Activated T-cell treated with anti-CD3 and anti-CD28 coated beads for 1 hour (primary cell): ENCODE measurements around the gene HOXA6.

Source experiments
- DNase-seq: peaks from one replicate; pipeline ENCODE4 v3.0.0-alpha.2; 2020; ENCODE audit warnings: low read depth

Gene HOXA6

DNA sequence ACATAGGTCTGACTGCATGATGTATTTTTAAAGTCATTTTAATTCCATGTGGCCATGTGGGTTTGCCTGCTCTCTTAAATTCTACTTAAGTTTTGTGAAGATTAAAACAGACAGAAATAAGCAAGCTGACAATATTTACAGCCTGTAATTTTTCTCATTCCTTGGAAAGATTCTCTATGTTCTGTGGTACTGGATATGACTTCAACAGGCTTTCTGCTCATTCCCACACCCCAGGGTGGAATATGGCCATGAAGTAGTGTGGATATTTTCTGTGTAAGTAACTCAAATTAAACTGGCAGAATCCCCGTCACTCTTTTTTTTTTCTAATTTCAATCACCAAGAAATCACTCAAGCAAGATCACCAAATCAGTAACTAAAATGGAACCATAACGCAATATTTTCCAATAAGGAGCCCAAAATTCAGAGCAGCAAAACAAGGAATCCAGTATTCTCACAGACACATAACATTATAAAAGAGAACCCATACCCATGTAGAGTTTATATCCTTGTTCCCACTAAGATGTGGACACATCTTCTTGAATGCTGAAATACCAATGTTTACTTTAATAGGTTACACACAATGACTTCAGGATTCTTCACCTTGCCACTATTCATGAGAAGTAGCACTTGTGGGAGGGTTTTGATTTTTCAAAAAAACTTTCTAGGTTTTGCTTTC lies 9.8 kb downstream of the HOXA6 start:
- no peak for DNase-seq

DNA sequence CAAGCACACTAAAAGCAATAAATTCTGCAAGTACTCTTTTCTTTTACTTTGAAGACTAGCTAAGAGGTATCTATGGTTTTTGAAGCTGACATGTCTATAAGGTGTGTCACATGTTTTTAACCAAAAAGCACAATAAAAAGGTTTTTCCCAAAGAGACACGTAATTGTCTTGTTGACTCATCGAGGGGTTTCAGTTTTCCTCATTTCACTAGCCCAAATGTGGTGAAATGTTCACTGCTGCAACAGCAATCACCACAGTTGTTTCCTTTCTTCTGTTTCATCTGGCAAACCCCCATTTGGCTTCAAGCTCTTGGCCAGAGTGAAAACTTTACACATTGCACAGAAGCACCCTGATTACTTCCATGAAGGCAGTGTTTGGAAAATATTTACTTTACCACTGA lies 13.2 kb downstream of the HOXA6 start:
- no peak for DNase-seq

DNA sequence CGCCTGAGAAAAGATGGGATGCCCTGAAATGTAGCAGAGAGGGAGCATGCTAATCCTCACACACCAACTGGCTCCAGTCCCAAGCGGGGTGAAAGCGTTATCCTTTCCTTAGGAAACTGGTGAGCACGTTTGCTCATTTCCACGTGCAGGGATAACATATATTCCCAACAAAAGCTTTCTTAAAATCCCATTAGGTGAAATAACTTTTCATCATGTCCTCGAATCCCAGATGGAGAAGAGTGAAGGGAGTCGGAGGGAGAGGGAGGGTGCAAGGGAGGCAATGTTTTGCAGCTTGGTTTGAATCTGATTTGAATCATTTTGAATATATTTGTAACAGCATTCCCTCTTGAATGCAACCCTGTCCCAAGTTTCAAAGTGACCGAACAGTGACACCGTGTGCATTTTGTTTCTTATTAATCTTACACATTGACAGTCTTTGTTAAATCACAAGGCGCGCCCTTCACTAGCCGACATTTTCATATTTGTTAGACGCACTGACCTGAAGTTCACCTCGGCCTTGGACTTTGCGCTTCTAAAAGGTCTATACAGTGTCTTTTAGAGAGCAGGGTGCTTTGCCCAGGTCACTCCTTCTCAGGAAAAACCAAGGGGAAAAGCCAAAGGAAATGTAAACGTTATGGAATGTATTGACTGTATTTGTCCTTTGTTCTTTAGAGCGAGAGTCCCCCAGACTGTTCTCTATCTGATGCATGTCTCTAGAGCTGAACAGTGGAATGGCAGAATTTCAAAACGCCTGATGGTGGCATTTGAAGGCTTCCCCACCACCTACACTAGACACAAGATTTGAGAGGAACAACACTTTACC lies 14.0 kb downstream of the HOXA6 start:
- DNase-seq = no peak

DNA sequence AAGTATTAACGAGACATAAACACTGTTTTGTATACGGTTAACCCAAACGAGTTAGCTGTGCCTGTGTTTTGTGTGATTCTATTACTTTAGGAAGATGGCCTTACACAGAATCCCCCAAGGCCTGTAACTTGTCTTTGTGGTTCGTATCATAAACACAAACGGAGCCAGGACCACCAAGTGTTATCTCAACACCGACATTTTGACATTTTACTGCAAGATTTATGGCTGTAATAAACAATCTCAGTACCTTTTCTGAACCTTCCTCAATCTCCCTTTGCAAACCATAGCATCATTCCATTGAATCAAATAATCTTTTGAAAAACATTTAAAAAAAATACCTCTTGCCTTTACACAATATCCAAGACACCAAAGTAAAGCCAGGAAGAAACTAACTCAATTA lies 14.6 kb downstream of the HOXA6 start:
- DNase-seq = no peak

DNA sequence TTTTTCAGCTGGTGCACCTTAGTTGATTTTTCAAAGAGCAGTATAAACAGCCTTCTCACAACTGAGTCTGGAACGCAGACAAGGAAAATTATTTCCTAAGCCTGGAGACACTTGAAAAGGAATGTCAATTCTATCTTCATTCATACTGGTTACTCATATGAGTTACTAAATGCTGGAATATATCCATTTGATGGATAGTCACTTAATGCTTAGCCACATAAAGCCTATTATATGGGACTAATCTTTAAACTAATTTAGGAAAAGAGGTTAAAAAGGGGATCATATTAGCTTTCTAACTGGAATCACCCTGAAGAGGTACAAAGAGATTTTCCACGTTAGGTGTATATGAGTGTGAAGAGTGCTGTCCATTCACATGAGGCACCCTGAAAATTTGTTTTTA lies 15.4 kb downstream of the HOXA6 start:
- DNase-seq = no peak

DNA sequence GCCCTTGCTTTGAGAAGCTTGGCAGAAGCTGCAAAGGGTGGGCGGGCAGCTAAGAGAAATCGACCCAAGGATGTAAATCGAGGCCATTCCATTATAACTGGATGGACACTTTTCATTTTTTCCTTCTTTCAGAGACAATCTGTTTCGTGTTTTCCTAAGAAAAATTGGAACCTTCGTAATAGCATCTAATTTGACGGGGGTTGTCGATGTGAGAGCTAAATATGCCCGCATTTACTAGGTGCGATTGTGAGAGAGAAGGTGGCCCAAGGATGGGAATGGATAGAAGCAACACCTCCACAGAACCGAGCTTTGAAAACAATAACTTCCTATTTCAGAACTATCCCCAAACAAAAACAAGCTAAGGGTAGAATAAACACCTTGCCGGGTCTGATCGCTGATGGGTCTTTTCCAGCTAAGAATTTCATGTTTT lies 16.2 kb downstream of the HOXA6 start:
- DNase-seq = no peak

DNA sequence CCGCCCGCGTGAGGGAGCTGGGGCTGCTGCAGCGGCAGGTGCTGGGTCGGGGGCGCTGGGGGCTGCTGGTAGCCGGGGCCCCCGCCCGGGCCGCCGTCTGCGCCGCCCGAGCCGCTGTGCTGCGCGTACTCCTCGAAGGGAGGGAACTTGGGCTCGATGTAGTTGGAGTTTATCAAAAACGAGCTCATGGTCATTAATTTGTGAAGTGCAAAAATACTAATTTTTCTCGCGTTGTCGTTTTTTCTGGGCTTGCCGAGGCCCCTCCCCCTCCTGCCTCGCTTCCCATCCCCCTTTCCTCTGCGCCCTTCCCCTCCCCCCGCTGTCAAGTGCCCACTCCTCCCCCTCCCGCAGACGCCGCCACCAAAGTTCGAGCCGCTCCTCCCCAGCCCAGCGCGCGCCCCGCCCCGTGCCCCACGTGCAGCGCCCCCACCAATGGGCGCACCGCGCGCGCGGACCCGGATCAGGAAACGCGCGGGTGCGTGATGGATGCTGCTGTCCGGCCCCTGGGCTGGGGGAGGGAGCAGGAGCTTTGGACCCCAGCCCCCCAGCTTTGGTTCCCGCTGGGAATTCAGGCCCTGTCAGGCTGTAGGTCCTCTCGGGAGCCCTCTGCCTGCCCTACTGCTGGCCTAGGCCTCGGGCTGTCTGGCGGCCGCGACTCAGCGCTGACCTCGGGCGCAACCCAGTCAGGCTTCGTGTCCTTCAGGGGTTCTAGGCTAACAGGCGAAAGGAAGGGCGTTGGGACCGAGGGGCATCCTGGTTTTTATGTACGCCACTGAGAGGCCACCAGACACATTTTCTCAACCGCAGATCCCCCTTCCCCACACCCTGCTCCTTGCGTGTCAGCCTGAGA lies 16.8 kb downstream of the HOXA6 start, which contains the start of gene HOXA4:
HOXA4 (minus strand) TSS at position 218 of the 850 bp plus-strand sequence; CDS start at position 194, 24 bp downstream.
- peak; percentile 56 for DNase-seq

DNA sequence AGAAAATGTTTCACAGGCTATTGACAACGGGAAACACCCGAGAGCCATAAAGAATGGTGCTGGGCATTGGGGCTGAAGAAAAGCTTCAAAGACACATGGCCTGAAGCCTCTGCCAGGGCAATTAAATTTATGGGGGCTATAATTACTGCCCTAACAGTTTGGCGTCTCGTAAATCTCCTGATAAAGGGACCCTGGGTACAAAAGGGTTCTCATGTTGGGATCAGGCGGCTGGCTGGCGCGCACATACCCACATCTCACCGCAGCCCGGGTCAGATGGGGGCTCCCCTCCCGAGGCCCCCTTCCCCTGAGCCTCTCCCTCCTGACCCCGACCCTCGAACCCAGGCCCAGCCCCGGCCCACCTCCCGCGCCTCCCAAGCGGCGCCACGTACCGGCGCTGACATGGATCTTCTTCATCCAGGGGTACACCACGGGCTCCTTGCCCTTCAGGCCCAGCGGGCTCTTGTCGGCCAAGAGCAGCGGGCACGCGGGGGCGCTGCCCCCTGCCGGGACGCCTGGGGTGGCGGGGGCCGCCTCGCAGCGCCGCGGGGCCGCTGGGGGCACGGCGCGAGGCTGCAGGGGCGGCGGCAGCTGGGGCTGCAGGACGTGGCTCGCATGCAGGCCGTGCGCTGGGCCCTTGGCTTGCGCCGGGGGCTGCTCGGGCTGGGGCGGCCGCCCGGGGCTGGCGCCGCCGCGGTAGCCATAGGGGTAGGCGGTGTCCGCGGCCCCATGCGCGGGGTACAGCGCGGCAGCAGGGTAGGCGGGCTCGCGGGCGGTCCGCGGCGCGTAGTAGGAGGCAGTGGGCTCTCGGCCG lies 17.6 kb downstream of the HOXA6 start:
- no peak for DNase-seq

DNA sequence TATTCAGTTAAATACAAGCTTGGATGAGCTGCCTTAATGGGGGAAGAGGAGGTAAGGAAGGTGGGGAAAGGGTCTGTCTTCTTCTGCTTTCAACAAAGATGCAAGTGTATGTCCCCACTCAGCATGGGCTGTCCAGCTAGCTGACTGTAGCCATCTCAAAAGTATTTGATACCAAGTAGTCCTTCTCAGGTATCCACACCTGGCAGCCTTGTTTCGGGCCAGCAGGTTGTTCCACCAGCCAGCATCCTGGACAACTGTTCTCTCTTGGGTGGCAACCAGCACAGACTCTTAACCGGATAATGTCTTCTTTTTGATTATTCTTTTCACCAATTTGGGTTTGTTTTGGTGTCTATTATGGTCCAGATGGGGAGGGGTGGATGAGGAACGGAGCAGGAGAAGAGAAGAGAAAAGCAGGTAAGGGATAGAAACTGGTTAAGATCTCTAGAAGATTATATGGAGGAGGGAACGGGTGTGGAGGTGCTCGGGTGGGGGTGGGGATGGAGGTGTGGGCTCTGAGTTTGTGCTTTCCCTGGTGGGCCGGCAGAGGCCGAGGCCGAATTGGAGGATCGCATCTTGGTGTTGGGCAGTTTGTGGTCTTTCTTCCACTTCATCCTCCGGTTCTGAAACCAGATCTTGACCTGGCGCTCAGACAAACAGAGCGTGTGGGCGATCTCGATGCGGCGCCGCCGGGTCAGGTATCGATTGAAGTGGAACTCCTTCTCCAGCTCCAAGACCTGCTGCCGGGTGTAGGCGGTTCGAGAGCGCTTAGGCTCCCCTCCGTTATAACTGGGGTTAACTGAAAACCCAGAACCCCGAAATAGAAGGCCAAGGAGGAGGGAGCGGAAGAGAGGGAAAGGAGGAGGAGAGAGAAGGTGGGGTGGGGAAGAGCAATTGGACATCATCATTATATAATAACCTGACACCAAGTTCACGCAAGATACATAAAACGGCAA lies 18.5 kb downstream of the HOXA6 start:
- no peak for DNase-seq

DNA sequence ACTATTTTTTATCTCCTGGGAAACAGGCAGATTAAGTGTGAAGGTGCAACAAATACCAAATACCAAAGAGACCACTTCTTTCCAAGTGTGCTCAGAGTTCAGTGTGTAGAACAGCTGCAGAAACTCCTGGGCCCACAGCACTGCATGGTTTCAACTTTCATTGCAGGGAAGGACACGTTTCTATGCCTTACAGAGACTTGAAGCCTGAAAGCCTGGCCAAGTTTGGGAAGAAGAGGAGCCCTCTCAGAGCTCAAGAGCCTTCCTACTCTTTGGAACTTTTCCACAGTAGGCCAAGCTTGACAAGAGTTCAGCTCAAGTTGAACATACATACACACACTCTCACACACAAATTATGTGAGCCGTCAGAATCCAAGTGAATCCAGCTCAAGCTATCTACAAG lies 19.5 kb downstream of the HOXA6 start:
- DNase-seq = no peak

DNA sequence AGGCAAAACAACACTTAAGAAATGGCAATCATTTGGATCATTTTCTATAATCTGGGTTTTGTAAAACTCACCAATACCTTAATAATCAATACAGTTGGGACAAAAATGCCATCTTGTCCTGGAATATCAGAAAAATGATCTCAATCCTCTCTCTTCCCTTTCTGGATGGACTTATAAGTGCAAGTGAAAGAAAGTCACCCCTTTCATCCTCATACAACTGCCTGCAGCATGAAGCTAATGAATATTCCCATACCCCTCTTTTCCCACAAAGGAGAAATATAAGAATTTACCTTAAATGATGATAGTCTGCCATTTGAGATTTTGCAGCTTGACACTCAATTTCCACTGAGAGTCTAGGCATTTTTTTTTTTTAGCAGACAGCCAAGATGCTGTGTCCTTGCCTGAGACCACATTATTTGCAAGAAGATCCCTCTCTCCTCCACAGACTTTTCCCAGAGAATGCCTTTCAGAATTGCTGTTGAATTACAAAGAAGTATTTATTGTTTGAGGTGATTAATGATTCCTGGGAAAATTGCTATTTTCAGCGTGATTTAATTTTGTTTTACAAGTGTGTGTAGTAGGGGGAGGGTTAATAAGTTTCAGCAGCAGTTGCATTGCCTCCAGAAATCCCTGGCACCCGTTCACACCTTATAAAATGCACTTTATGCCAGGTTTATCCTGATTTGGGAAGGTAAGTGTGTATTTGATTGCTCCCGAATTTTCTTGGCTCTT lies 20.8 kb downstream of the HOXA6 start:
- no peak for DNase-seq

DNA sequence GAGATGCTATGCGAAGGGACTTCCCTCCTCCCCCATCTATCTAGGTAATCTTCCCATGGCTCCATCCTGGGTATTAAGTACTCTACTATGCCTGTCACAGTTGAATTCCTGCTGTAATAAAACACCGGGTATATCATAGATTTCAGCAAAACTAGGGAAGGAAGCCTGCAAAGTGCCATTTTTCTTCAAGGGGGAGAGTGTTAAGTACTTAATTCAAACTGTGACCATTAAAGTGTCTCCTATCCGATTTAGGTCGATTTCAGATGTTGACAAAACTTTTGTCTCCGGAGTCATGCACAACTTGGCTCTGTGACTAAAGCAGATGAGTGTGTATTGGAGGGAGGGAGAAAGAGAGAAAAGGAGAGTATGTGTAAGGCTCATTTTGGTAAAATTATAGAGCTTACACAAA lies 21.6 kb downstream of the HOXA6 start:
- DNase-seq = no peak

DNA sequence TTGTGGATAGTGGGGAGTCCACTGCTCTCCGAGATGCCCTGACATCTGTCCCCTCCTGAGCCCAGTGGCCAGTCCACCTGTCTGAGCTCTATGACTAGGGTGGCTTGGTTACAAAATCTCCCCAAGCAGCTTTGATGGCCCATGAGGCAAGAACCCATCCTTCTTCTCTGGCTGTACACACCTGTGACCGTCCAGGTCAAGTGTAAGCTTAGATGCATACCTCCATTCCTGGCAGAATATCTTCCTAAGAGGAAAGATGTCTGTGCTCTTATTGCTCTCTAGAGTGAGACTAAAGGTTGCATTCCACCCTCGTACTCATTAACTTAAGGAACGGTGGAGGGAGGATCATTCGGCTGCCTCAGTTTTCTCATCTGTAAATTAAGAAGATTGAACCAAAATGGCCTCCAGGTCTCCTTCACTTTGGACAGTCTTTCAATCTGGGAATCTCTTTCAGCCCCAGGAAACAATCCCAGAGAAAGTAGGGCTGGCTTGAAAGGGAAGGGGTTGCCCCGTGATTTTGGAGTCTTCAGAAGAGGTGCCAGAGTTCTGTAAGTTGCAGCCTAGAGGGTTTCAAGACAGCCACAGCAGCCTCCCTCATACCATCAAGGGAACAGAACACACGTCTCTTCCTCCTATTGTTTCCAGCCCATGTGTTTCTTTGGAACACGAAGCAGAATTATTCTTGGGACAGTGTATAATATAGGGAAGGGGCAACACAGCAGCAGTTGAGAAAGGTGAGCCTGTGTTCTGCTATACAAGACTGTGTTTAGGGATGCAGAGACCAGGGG lies 22.5 kb downstream of the HOXA6 start:
- no peak for DNase-seq

DNA sequence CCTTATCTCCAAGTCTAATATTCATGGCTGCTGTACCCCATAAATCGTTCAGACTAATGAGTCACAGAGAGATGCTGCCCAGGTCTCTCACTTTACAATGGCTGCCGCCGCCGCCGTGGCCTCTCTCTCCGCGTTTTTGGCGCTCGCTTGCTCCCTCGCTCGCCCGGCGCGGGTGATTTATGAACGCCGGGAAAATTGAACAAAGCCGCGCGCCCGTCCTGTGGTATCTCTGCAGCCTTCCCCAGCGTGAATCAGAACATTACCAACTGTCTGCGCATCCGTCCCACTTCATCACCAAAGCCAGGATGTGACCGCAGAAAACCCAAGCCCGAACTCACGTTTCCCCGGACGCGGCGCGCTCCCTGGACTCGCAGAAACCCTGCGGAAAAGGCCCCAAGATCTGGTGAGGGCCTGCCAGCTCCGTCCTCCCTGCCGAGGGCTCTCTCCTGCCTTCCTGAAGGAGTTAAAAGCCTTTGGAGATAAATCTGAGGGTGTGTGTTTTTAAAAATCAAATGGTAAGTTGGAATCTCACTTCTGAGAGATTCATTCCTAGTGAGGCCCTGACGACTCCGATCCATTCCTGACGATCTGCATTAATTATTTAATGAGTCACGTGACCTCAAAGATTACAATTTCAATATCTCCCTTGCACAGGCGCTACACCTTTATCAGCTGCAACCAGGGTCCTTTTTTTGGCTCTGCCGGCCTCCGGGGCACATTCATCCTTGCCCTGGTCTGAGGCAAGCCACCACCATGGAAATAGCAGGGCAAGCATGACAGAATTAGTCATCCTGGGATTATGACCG lies 23.3 kb downstream of the HOXA6 start:
- DNase-seq = no peak

DNA sequence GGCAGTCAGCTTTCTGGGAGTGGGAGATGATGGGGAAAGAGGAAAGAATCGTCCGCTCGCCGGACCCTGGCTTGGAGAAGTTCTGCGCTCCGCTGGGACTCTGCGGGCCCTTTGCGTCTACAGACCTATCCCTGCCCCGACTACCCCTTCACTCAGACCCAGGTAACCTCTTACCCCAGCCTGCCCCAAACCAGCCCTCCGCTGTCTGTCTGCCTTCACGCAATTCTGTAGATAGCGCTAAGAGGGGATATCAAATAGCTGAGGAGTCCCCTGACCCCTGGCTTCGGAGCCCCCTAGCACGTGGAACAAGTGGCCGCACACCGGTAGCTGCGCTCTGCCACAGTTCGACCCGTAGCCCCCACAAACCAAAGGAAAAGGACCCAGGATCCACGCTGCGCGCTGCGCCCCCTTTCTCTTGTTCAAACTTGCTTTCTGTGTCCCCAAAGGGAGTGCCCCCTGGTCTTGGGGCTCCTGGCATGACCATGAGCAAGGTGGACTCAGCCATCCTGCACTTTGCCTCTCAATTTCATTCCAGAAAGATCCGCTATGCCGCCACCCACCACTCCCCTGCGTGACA lies 24.0 kb downstream of the HOXA6 start:
- no peak for DNase-seq

DNA sequence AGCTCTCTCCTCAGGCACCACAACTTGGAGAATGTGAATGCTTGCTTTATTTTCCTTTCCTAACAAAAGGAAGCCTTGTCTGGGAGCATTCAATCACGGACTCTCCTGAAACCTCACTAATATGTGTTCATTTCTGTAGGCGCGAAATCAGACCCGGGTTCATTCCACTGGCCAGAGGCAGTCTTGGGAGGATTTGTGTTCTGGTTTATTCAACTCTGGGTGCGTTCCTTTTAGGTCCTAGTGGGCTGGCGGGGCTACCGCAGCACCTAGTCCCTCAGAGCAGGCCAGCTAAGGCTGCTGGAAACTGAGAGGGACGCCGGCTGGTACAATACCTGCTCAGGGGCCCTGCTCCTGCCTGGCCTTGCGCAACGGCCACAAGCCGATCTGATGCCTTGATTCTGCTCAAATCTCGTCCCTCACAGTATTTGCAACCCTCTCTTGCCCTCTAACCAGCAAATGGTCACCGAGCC lies 24.5 kb downstream of the HOXA6 start:
- DNase-seq = no peak

DNA sequence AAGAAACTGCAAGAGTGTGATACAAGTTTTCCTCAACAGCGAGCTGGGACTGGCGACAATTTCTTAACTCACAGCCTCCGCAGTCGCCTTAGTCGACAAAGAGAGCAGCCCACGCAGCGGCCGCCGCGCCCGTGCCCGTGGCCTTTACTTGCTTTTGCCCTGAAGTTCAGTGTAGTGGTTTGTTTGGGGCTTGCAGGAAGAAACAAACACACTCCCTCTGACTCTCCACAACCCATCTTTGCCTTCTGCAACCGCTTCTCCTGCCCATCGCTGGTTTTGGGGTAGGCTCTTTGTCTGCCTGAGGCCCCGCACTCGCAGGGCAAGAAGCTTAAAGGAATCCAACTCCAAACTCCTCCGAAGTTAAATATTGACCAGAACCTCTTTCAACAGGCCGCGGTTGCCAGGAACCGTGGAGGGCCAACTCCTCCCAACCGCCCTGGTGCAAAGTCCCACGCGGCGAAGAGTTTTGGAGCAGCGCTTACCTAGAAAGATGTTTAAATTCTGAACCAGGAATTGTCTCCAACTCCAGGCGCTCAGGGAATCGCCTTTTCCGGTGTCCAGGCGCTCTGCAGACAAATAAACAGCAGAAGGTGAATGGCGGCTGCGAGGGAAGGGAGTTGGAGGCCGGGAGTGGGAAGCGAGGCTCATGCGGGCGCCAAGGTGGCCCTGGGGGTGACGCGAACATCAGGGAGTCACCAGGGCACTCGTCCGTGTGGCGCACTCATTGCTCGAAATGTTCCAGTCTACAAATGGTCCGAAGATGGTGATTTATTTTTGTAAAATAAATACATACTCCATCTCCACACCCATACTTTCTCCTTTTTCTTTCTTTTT lies 25.3 kb downstream of the HOXA6 start:
- DNase-seq = no peak
